Fibroblast of skin of right quadriceps (primary cell): ENCODE data around the gene PTTG1IP.
A peak's percentile ranks its signal among the peaks of the same experiment; 100 is the strongest.
"Not testable (repeated sequence)": the region's sequence is repeated elsewhere in the genome, so short reads cannot be mapped to it uniquely, and the experiment has no call there.

Source experiments
- DNase-seq: peaks from one replicate; pipeline ENCODE4 v3.0.0-alpha.2; 2013

PTTG1IP gene

DNA sequence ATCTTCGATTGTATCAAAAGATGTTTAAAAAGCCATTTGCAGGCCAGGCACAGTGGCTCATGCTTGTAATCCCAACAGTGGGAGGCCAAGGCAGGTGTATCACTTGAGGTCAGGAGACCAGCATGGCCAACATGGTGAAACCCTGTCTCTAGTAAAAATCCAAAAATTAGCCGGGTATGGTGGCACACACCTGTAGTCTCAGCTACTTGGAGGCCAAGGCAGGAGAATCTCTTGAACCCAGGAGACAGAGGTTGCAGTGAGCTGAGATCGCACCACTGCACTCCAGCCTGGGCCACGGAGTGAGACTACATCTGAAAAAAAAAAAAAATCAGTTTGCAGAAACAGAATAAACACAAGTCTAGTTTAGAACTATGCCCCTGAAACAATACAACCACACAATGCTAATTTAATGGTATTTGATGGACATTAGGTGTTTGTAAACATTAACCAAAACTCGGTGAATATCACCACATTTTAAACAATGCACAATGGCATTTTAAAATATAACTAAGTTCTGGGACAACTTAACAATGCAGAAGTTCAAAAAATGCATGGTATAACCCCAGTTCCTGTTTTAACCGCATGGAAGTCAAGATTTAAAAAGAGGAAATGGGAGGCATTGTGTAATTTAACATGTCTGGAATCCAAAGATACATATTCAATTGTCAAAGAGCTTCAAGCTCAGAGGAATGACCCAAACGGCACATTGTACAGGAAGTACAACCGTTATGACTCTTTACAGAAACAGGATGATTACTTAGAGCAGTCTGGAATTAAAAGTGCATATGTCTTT lies 7.1 kb upstream of the PTTG1IP start:
- DNase-seq, result peak; percentile 50

DNA sequence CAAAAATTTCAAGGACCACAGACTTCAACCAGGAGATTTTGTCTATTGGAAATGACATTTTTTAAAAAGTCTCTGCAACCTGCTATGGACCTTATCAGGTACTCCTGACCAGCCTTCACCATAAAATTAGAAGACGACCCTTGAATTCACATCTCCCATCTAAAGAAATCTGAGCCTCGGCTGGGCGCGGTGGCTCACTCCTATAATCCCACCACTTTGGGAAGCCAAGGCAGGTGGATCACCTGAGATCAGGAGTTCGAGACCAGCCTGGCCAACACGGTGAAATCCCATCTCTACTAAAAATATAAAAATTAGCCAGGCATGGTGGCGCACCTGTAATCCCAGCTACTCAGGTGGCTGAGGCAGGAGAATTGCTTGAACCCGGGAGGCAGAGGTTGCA lies 5.7 kb upstream of the PTTG1IP start:
- not testable (repeated sequence) for DNase-seq

DNA sequence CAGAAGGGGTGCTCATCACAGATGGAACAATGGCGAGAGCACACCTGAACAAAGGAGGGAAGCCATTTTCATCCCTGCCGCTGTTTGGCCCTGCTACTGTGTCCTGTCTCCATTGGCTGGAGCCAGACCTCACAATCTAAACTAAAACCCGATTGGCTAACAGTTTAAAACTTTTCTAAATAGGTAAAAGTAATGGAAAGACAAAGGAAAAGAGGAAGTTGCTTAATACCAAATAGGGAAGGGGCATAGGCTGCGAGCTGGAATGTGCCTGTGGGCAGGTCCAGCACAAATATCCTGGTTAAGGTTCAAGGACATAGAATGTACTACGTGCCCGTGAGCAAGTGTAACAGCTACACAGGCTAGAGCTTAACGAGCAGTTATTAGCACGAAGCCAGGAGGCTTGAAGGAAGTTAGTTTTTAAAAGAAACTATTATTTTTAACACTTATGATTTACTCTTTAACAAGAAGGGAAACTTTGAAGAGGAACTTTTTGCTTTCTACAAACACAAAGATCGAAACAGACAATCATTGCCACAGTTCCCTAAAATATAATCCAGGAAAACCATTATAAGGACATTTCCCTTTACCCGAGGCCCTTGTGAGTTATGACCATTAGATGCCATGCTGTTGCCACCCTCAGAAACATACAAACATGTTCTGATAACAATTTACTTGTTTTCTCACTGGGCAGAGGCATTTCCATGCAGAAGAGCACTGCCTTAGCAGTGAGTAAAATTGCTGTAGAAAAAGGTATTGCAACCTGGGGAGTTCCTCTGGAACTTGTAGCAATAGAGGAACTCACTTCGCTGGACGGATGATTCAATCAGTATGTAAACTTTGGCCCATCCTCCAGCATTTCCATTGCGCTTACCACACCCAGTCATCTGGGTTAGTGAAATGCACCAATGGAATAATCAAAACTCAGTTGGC lies 4.8 kb upstream of the PTTG1IP start:
- DNase-seq, result peak; percentile 24

DNA sequence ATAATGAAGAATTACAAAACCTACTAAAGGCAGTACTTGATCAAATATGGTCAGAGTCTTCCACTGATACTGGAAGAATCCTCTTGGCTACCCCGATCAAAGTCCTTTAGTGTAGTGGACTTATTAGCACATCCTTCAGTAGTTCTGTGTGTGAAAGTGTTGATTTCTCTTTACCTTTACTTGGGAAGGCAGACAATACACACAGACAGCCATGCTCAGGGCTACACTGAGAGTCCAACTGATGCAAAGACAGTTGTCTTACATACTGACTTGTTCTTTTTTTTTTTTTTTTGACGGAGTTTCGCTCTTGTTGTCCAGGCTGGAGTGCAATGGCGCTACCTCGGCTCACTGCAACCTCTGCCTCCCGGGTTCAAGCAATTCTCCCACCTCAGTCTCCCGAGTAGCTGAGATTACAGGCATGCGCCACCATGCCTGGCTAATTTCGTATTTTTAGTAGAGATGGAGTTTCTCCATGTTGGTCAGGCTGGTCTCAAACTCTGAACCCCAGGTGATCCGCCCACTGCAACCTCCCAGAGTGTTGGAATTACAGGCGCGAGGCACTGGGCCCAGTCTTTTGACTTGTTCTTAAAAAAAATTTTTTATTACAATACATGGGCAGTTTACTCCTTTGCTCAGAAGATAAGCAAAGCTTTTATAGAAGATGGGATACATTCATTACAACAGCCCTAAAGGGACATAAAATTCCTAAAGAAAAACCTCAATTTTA lies 3.5 kb upstream of the PTTG1IP start:
- no peak for DNase-seq

DNA sequence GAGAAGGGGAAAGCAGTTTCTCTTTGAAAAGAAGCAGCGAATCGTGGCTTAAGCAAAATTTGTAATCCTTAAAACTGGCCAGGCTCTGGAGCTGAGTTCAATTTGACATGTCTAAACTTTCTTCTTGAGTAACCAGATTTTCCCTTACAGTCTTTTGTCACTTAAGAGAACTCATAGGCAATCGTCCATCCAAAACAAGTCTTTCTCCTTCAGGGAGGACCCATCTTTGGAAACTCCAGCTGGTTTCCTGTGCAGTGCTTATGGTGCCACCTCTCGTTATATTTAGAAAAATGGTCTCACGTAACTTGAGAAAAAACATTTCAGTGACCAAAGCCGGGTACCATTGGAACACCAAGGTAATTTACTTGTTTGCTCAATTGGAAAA lies 1.8 kb upstream of the PTTG1IP start:
- DNase-seq, result peak; percentile 24

DNA sequence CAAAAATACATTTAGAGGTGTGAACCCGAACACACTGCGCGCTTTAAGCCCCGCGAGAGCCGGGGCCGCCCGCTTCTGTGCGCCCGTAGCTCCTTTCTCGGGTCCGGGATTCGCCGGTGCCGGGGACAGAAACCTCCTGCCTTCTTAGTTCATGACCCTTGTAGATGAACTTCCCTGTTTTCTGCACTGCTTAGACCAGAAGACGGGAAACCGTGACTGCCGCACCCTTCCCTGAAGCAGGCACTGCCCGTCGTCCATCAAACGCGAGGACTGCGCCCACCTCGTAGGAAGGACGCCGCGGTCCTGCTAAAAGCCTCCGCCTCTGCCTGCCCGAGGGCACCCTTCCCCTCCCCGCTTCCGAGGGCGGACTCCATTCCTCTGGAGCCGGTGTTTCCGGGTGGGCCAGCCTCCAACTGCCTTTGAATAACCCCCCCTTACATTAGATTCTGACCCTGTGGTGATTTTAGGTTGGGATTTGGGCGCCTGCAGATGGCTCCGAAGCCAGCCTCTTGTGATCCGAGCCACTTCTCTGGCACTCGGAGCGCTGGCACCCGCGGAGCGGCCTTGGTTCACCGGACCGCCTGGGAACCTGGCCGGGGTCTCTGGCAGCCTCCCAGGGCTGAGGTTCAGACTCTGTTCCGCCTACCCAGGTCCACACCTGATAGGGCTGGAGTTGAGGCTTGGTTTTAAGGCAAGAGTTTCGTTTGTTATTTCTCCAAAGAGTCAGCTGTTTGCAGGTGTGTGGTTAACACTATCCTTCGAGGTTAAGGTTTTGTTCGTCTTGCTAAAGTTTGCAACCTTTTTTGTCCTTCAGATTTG lies 1.2 kb upstream of the PTTG1IP start:
- DNase-seq, result no peak

DNA sequence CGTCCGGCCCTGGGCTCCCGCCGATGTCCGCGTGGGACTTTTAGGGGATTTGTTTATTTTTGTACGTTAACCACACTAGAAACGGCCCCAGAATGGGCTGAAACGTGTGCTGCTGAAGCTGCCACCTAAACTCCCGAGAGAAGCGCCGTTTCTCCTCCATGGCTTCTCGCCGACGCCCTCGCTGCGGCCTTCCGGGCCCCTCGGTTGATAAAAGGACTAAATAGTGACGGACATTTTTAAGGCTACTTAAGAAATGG lies 678 bp upstream of the PTTG1IP start:
- DNase-seq, result no peak

DNA sequence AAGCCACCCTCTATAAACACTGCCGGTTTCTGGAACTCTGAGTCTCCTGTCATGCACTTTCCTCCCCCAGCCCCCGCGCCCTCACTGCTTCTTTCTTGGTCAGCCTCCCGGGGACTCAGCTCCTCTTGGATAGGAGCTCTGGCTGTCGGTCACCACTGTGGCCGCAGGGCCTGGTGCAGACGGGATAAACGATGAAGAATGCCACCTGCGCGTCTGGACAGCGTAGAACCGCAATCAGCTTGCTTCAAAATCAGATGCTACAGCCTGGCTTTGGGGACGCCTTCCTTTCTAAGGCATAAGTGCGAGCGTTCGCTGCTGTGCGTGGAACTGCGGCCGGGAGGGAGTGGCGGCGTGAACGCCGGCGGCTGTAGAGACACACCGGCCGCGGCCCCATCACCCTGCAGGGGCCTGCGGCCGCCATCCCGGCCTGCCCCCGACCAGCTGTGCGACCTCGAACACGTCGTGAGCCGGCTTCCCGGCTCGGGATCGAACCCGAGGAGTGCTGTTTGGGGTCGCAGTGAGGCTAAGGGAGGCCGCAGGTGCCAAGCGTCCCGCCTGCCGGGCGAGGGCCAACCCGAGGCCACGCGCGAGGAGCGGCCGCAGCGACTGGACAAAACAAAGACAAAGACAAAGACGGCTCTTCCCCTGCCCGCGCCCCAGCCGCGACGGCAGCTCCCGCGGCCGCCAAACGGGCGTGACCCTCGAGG lies 688 bp downstream of the PTTG1IP start:
- DNase-seq, result no peak

DNA sequence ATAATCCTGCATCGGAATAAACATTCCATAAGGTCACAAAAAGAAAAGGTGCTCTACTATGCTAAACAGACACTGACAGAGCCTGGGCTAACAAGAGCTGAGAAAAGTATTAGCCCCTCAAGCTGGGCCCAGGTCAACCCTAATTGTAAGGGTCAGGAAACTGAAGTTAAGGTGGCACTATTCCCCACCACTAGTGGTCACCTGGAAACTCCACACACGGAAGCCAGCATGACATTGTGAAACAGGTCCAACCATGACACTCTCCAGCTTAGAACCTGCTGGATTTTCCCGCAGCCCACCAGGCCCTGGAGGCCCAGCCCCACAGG lies 1.2 kb downstream of the PTTG1IP start:
- DNase-seq, result no peak

DNA sequence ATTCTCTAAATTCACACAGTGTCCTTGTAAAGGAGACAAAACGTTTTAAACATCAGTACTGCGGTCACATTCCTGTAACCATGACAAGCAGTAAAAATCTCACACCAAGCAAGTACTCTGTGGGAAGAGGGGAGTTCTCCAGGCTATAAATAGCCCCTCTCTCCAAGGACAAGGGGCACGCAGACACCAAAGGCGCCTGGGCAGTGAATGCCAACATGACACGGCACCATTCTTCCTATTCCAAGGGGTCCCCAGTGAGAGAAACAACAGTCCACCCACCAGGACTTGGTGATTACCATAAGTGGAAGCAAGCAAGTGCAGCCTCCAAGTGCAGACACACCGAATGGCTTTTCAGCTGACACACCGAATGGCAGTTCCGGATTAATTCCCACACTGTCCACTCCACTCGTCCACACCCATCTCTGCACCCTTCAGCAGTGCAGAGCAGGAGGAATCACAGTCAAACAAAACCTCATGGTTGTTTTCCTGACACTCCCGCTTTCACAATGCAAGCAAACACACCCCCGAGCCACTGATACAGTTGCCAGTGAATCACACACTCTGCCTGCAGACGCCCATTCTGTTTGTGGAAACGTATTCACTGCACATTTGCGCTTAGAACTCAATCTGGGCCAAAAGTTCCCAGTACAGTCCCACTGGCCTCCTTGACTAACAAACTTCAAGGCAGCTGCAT lies 1.8 kb downstream of the PTTG1IP start:
- peak; percentile 45 for DNase-seq

DNA sequence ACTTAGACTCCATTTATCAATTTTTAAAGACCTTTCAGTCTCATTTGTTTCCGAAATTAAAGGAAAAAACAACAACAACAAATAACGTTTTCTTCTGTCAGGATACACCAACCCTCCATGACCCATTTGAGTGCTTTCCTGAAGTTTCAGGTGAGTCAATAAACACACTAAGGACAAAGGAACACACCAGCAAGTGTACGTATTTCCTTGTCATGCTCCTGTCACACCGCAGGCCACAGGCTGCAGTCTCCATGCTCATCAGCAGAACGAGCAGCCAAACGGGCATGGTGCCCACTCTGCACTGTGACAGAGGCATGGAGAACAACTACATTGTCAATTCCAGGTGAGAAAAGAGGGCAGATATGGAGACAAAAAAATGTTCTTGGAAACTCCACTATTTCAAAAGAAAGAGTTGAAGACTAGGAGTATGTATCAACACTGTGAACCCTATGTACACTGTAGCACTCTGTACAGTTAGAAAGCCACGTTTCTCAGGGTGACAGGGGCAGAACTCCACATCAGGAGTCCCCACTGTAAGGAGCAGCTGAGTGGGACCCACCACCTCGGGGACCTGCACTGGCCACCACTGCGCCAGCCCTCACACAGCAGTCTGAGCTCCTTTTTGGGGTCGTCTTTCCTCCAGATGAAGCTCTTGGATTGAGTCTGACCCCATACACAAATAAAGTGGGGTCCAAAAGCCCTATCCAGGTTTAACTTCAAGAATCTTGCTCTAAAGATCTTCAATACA lies 2.6 kb downstream of the PTTG1IP start:
- DNase-seq, result no peak

DNA sequence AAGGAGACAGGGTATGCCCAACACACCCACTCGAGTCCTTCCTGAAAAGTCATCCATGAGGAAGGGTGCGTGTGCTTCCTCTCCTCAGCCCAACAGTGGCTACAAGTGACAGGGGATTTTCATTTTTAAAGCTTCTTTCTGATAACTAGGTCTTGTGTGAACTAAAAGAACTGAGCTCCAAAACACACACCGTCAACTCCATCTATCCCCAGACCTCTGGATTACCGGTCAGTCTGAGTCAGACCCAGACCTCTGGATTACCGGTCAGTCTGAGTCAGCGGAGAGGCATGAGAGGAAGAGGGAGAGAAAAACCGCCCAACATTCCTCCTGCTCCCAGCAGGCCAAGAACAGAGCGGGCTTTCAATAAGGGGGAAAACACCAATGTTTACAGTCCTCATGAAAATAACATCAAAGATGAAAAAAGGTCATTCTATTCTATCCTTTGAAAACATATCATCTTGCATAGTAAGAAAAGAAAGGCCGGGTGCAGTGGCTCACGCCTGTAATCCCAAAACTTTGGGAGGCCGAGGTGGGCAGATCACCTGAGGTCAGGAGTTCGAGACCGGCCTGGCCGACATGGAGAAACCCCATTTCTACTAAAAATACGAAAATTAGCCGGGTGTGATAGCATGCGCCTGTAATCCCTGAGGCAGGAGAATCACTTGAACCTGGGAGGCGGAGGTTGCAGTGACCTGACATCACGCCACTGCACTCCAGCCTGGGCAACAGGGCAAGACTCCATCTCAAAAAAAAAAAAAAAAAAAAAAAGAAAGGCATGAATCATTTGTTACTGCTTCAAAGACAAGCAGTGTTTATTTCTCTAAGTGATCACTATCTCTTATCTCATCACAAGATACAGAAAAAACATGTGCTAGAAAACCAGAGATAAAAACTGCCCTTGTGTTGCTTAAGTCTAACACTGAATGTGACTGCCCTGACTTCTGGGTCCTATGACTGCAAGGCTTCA lies 3.4 kb downstream of the PTTG1IP start:
- DNase-seq, result peak; percentile 87

DNA sequence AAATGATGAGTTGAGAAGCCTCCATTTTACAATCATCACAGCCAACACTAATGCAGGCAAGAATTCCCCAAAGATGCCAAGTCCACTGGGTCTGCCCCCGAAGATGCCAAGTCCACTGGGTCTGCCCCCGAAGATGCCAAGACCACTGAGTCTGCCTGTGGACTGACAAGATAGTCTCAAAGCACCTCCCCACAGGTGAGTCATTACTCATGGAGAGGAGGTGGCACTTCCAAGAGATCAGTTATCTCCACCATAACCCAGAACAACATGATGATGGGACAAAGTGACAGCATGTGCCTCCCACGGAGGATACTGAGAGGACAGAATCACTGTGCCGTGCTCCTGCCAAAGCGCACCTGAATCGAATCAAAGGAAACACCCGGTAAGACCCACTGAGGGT lies 4.8 kb downstream of the PTTG1IP start:
- no peak for DNase-seq

DNA sequence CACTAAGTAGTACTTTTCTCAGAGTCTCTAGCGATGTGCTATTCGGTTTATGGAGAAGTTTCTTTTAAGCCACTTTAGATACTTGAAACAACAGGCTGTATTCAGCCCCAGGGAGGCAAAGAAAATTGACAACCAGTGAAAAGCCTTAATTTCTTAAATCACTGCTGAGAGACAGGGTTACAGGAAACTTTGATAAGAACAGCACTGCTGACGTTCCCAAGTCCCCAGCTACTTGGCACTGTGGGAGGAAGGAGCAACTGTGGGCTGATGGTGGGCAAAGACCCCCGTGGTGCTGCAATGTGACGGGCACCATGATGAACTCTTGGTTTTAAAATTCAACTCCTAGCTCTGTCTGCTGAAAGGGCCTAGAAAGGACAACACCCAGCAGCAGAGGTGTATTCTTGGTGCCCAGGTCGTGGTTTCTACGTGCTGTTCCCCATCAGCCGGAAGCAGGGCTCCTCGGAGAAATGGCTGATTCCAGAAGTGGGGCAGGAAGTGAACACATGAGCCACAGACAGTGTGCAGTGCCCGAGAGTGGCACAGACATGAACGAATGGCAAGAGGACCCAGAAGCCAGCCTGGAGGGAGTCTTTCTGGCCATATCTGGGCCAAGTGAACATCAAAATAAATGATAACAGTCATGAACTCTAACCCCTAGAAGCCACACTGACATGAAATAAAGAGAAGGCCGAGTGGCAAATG lies 5.3 kb downstream of the PTTG1IP start:
- no peak for DNase-seq

DNA sequence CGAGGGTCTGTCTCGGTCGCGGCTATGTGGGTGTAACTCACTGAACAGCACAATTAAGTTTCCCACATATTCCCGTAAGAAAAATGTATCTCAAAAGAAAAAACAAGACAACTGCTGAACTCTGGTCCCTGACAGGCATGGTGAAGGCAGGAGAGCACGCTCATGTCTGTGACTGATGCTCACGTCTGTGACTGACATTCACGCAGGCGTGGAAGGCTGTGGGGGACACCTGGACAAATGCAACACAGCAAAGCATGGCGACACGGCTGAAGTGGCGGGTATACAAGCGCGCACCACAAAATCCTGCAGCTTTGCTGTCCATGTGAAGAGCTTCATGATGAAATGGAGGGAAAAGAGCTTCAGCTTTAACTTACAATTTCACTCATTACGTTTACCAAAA lies 6.0 kb downstream of the PTTG1IP start:
- no peak for DNase-seq

DNA sequence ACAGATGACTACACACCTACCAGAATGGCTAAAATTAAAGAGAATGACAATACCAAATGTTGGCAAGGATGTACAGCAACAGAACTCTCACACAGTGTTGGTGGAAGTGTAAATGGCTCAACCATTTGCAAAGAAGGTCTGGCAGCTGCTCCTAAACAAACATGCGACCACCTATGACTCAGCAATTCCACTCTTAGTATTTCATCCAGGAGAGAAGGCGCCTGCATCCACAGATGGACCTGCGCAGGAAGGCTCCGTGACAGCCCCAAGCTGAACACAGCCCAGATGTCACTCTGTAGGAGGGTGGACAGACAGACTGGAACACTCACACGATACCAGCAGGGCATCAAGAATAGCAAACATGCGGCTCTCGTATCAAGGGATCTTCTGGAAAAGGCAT lies 6.7 kb downstream of the PTTG1IP start:
- DNase-seq, result peak; percentile 65

DNA sequence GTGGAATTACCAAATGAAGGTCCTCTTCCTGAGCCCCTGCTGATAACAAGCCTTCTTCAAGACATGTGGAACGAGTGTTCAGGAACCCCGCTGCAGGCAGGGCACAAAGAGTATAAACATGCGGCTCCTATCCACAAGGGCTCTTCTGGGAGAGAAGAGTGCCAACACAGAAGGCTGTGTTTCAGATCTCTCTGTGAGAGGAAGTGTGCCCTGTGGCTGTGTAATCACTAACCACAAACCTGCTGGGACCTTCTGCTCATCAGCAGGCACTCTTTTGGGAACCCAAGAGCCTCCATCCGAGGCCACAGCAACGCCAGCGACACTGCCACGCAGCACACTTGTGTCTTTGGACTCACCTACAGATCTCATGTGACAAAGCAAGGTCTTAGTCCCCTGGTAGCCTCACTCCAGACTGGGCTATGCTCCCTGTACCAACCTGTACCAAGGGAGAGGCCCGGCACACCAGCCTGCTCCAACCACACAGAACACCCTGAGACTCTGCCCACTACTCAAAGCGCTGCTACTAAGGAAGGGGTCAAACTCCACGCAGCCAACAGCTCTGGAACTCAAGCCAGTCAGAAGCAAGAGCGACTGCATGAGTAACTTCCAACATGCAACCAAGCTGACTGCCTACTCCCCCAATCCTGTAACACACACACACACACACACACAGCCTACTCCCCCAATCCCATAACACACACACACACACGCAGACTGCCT lies 7.8 kb downstream of the PTTG1IP start:
- no peak for DNase-seq
